Measurements from ENCODE around the gene VAMP5.
A peak's percentile ranks its signal among the peaks of the same experiment; 100 is the strongest.
"Not testable (repeated sequence)": the region's sequence is repeated elsewhere in the genome, so short reads cannot be mapped to it uniquely, and the experiment has no call there.

Gene VAMP5

DNA sequence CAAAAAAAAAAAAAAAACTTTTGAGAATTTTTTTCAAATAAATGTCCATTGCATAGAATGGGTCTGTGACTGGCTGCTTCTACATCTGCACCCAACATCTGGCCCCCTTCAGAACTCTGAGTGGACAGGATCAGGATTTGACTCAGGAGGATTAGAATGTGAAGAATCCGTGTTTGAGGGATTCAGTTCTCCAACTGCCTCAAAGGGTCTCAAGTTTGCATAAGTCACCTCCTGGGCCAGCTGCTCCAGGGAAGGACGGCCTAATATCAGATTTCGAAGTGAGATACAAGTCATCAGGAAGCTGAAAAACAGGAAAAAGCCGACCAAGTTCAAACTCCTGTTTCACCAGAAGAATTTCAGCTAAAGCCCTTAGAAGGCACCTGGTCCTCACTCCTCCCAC, 34.4 kb upstream of the VAMP5 start:
- DNase-seq (ENCODE audit: low spot score) = no peak

DNA sequence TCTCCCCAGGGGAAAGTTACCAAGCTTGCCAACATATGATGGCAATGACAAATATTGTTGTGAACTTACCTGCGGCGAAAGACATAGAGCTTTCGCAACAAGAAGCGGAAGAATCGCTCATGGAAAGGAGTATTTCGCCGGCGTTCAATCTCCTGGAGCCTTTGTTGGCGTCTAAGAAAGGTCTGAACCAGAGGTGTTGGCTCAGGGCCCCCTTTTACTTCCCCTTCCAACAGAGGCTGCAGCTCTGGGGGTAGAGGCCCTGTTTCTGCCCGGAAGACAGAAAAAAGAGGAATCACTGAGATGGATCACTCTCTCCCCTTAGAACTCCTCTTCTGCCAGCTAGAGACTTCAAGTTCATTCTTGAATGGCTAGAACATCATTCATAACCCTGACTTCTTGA, 33.7 kb upstream of the VAMP5 start:
- DNase-seq (ENCODE audit: low spot score) = no peak

GRCh38 chr2:85551698-85552678, 32.2 kb upstream of the VAMP5 start:
- DNase-seq (ENCODE audit: low spot score) = peak; percentile 77

- no peak for DNase-seq (ENCODE audit: low spot score)
Measured at GRCh38 chr2:85553184-85553583, 31.0 kb upstream of the VAMP5 start.

- DNase-seq (ENCODE audit: low spot score) = no peak
Measured at GRCh38 chr2:85554980-85555612, 29.1 kb upstream of the VAMP5 start.

GRCh38 chr2:85557130-85557529, 27.1 kb upstream of the VAMP5 start:
- DNase-seq (ENCODE audit: low spot score) = no peak

- no peak for DNase-seq (ENCODE audit: low spot score)
Measured at GRCh38 chr2:85558160-85558559, 26.1 kb upstream of the VAMP5 start.

DNA sequence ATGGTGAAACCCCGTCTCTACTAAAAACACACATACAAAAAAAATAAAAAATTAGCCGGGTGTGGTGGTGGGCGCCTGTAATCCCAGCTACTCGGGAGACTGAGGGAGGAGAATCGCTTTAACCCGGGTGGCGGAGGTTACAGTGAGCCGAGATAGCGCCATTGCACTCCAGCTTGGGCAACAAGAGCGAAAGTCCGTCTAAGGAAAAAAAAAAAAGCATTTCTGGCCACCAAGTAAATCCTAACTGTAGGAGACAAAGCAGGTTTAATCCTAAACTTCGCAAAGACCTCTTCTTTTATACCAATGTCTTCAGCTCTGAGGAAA, 23.9 kb upstream of the VAMP5 start:
- not testable (repeated sequence) for DNase-seq (ENCODE audit: low spot score)

DNA sequence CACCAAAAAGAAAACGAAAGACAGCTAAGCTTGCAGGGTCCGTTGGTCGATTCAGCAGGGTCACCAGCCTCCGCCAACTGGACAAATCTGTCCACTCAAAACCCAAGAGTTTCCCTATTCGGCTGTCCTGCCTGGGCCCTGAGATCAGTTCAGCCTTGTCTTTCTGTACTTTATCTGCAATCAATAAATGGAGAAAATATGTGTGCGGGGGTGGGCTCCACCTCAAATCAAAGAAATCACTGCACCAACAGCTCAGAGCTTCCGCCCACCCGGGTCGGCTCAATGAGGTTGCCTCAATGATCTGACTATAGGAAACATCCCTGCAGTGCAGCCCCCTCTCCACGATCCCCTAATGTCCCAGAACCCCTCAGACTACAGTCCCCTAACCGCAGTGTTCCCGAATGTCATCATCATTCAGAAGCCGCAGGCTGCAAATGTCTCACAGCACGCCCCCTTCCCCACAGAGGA, 23.4 kb upstream of the VAMP5 start:
- DNase-seq (ENCODE audit: low spot score) = no peak

DNA sequence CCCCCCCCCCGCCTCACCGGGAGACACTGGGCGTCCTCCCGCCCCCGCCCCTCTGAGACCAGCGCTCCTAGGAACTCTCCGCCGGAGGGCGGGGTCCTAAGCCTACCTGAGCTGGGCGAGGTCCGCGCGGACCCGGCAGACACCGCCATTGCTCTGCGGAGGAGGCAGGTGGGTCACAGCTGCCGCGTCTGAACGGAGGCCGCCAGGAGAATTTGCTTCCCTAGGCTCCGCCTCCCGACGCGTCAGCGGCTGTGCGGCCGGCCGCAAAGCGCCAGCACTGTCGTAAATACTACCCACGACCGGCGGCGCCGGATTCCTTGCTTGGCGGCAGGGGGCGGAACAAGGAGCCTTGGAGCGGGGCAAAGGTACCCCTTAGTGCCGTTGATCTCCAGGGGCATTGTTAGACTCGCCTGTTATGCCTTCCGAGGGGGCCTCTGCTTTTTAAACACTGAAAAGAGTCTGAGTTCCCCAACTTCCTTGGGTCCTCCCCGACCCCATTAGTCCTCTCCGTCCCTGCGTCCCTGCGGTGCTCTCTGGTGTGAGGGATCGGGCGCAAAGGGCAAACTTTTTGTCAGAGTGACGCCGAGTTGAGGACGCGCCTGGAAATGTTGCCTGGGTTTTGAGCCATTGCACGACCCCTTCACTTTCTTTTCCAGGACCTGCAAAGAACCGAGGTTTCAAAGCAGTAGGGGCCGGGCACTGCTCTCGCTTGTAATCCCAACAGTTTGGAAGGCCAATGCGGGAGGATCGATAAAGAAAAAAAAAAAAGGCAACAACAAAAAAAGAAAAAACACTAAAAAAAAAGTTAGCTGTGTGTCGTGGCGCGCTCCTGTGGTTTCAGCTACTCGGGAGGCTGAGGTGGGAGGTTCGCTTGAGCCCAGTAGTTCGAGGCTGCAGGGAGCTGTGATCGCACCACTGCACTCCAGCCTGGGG, 22.7 kb upstream of the VAMP5 start, which contains the start of gene GGCX:
Gene GGCX (minus strand): TSS at position 214 of the 933 bp plus-strand sequence. CDS start 65 bp downstream, at position 149.
- DNase-seq (ENCODE audit: low spot score) = peak; percentile 94

DNA sequence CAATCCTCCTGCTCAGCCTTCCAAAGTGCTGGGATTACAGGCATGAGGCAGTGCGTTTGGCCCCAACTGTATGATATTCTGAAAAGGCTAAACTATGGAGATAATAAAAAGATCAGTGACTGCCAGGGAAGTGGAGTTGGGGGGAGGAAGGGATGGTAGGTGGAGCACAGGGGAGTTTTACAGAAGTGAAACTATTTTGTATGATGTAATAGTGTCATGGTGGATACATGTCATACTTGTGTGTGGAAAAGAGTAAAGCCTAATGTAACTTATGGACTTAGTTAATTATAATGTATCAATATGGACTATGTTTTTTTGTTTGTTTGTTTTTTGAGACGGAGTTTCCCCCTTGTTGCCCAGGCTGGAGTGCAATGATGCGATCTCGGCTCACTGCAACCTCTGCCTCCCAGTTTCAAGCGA, 20.1 kb upstream of the VAMP5 start:
- DNase-seq (ENCODE audit: low spot score) = no peak

GRCh38 chr2:85566265-85566664, 18.0 kb upstream of the VAMP5 start:
- no peak for DNase-seq (ENCODE audit: low spot score)

- DNase-seq (ENCODE audit: low spot score) = no peak
Measured at GRCh38 chr2:85575739-85576138, 8.5 kb upstream of the VAMP5 start.

DNA sequence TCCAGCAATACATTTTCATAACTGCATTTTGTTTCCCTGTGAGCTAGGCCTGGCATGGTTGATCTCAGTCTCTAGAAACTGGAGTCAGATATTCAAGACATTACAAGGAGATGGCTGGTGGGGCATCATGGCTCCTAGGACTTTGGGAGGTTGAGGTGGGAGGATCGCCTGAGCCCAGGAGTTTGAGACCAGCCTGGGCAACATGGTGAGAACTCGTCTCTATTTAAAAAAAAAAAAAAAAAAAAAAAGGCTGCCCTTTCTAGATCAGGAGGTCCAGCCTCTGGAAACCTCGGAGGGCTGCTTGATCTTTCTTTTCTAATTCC, 7.2 kb upstream of the VAMP5 start:
- DNase-seq (ENCODE audit: low spot score) = no peak

DNA sequence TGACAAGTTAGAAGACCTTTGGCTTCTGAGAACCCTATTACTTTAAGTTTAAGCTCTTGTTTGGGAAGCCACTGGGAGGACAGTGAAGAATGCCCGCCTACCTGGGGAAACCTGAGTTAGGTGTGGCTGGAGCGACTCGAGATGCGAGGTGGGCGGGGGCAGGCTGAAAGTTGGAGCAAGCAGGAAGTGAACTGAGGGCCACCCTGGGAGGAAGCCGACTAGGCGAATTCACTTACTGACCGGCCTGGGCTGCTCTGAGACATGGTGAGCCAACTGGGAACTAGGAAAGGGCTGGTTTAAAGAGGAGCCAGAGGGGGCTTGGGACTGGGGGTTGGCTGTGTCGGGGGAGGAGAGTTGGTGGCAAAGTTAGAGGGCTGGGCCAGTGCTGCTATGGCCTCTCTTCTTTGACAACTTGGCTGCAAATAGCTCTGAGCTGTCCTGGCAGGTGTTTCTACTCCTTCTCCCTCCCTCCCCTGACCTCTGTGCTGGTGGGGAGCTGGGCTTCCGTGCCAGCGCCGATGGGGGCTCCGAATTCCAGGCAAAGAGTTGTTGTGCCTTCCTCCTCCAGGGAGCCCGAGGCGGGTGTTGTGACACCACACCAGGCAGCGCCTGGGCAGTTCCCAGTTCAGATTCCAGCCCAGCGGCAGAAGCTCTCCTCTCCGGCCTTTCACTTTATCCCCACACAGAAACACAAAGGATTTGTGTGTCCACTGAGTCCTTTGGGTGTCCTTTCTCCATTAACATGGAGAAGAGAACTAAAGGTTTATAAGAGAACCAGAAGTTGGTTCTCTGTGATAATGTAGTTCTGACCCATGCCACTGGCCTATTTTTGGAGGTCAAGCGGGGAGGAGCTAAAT, 6.6 kb upstream of the VAMP5 start, which contains the start of gene VAMP8:
Gene VAMP8 (plus strand): TSS at position 201 of the 857 bp plus-strand sequence. CDS start 61 bp downstream, at position 262.
- DNase-seq (ENCODE audit: low spot score) = no peak

DNA sequence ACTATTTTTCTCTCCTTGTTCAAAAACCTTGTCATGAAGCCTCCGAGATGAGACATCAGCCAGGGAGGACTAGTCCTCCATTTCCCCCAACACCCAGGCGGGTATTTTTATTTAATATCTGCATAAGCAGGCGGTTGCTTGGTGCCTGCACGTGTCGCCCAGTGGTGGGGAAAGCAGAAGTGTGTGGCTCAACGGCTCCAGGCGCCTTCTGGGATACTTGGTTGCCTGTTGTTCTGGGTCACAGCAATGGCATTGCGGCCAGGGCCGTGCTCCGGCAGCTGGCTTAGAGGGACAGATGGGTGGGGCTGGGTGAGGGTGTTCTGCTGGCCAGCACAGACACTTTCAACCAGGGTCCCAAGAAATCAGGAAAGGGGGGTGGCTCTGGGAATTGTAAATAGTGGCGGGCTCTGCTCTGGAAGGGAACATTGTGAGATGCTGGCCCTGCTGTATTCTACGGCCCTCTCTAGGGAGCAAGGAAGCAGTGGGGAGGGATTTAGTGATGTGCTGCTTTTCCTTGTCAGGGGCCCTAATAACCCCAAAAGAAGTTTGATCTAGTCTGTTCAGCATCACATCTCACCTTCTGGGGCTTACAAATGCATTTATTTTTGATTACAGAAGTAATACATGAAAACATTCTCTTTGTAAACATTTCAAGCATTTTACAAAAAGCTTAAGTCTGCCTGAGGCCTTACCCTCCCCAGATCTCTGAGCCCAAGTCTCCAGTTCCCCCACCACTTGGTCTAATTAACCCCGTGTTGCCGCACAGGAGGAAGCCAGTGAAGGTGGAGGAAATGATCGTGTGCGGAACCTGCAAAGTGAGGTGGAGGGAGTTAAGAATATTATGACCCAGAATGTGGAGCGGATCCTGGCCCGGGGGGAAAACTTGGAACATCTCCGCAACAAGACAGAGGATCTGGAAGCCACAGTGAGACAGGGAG, 5.7 kb upstream of the VAMP5 start:
- DNase-seq (ENCODE audit: low spot score) = peak; percentile 38

DNA sequence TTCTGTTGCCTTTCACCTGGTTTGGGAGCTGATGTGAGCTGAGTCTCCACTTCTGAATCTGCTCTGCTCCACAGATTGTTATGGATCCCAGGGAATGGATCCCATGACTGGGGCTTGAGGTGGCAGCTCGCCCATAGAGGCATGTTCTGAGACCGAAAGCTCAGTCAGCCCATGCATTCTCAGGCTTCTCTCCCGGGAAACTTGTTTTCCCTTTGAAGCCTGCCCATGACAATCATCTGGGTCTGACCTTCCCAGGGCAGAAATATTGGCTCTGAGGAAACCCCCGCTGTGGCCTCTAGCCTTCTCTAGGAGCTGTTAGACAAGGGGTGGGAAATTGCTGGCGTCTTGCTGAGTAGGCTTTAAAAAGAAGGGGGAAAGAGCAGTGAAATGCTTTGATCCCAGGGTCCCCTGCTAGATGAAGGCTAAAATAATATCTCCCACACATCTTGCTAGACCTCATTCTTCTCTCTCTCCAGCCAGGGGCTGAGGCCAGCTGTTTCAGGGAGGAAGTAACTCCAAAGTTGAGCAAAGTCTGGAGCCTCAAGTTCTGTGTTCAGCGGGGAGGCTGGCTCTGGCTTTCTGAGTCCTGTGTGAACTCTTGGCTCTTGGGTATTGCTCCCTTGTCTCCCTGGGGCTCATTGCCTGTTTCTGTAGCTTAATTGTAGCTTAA, 4.8 kb upstream of the VAMP5 start:
- no peak for DNase-seq (ENCODE audit: low spot score)

DNA sequence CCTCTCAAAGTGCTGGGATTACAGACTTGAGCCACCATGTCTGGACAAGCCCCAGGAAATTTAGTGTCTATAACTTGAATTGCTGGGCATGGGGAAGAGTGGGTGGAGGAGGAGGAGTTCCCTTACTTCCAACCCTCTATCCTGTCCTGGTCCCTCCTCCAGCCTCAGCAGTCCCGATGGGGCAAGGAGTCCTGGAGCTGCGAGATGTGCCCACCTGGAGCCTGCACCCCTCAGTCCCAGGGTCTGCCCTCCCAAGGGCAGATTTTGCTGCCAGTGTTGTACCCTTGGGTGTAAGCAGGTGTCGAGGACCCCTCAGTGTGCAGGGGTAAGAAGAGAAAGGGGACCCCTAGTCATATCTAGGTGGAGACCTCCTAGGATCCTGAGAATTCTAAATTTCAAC, 4.0 kb upstream of the VAMP5 start:
- DNase-seq (ENCODE audit: low spot score) = no peak

DNA sequence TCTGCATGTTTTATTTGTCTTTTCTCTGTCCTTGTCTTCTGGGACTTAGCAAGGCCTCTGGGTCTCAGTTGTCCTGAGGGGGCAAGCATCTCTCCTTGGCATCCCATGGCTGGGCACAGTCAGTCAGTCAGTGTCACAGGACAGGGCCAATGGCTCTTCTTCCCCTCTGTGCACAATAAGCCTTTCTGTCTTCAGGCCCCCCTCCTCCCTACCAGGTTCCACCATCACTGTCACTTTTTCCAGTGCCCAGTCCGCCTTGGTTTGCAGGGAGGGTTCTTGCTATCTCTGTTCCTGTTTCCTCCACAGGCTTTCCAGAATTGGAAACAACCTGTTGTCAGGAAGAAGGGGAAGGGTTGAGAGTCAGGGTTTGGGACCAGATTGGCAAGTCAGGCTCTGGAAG, 1.7 kb upstream of the VAMP5 start:
- DNase-seq (ENCODE audit: low spot score) = no peak

Data from SK-N-DZ (cell line).